A549 (cell line): Measurements from ENCODE around the gene SEC61B. TPM values are rescaled to one million over a fixed set of nuclear protein-coding genes. Genes with fewer than 3 reads are reported as not detected.

Experiments used
- ATAC-seq, 2 experiments: fragments of 200-7000 bp in 1 of 2; fragments of >200 bp in 1 of 2; cut with Nextera tagmentation in 1 of 2; cut with Tn5 transposase in 1 of 2; 3 replicates each; pipeline versions ENCODE4 v1.8.0 to v1.9.1; 2018 to 2020; ENCODE audit warnings: mild to moderate bottlenecking in 1 of 2, moderate library complexity in 1 of 2
- CTCF ChIA-PET: fragments of 300-600 bp; sonication (Branson Sonifier 250); formaldehyde crosslinking; extraction: SDS; loops from one replicate; lab custom pipeline; 2021; ENCODE audit warnings: antibody characterized with exemption, inconsistent platforms; lab: Yijun Ruan, JAX
- POLR2A ChIA-PET: fragments of 350-600 bp; formaldehyde crosslinking; extraction: SDS; loops from one replicate; lab custom pipeline; 2021; ENCODE audit warnings: antibody characterized with exemption, inconsistent platforms; lab: Yijun Ruan, JAX
- DNase-seq, 2 experiments: peaks; one replicate each; pipeline versions ENCODE4 v3.0.0 to v3.0.0-alpha.2; 2011 to 2016; ENCODE audit warnings: low read depth in 1 of 2, low spot score in 1 of 2
- FAIRE-seq: peaks from 2 replicates; lab custom pipeline; 2011; peaks lifted over from hg19 to GRCh38; lab: Jason Lieb, UNC
- H3K27ac ChIP-seq, 2 experiments: fragments of >200 bp; sonication (Bioruptor Twin); formaldehyde crosslinking; 3 replicates each; pipeline ENCODE4 v1.5.1; 2016 to 2017
- H3K4me1 ChIP-seq: fragments of >200 bp; sonication (Bioruptor Twin); formaldehyde crosslinking; 3 replicates; pipeline ENCODE4 v1.6.1; 2016
- H3K4me2 ChIP-seq: fragments of >200 bp; sonication (Bioruptor Twin); formaldehyde crosslinking; 3 replicates; pipeline ENCODE4 v1.6.1; 2016
- H3K4me3 ChIP-seq: fragments of >200 bp; sonication (Bioruptor Twin); formaldehyde crosslinking; 3 replicates; pipeline ENCODE4 v1.5.1; 2016
- H3K9me3 ChIP-seq: fragments of >200 bp; sonication (Bioruptor Twin); formaldehyde crosslinking; 3 replicates; pipeline ENCODE4 v1.6.1; 2016
- ATOH8 ChIP-seq: fragments of 250-450 bp; sonication (Bioruptor Pico); IDR thresholded peaks from 2 replicates; pipeline ENCODE4 v1.5.0; 2020; ENCODE audit warnings: low read depth, mild to moderate bottlenecking, moderate library complexity
- CBX8 ChIP-seq: fragments of 200-600 bp; sonication (generic); IDR thresholded peaks from 2 replicates; pipeline ENCODE4 v1.6.1; 2016
- CTCF ChIP-seq: fragments of >200 bp; sonication (Bioruptor Twin); formaldehyde crosslinking; IDR thresholded peaks from 3 replicates; pipeline ENCODE4 v1.5.1; 2016
- GATA3 ChIP-seq: IDR thresholded peaks from 2 replicates; pipeline ENCODE4 v1.6.1; 2012; ENCODE audit warnings: borderline replicate concordance
- HDAC2 ChIP-seq: fragments of 200-600 bp; sonication (generic); IDR thresholded peaks from 2 replicates; pipeline ENCODE4 v1.6.1; 2016
- HEYL ChIP-seq: fragments of 250-450 bp; sonication (Bioruptor Pico); IDR thresholded peaks from 2 replicates; pipeline ENCODE4 v1.8.0; 2021; ENCODE audit warnings: mild to moderate bottlenecking, moderate library complexity
- HMGXB4 ChIP-seq: fragments of 250-450 bp; sonication (Bioruptor Pico); IDR thresholded peaks from 2 replicates; pipeline ENCODE4 v1.5.0; 2021; ENCODE audit warnings: mild to moderate bottlenecking, moderate library complexity, borderline replicate concordance
- HOXA7 ChIP-seq: fragments of 250-450 bp; sonication (Bioruptor Pico); IDR thresholded peaks from 2 replicates; pipeline ENCODE4 v1.5.0; 2020; ENCODE audit warnings: mild to moderate bottlenecking, moderate library complexity
- HOXB13 ChIP-seq: fragments of 250-450 bp; sonication (Bioruptor Pico); IDR thresholded peaks from 2 replicates; pipeline ENCODE4 v1.5.0; 2020; ENCODE audit warnings: low read depth, mild to moderate bottlenecking, moderate library complexity
- KDM5A ChIP-seq: fragments of 200-600 bp; sonication (generic); IDR thresholded peaks from 2 replicates; pipeline ENCODE4 v1.6.1; 2016; ENCODE audit warnings: antibody characterized with exemption, mild to moderate bottlenecking
- MAFK ChIP-seq: fragments of 450-650 bp; IDR thresholded peaks from 2 replicates; pipeline ENCODE4 v1.6.1; 2014; ENCODE audit not compliant: partially characterized antibody
- MYC ChIP-seq: IDR thresholded peaks from 2 replicates; pipeline ENCODE4 v1.6.1; 2012; ENCODE audit warnings: mild to moderate bottlenecking, inconsistent platforms, low read length, improper control_type of control experiment, borderline replicate concordance
- NPAS2 ChIP-seq: fragments of 250-450 bp; sonication (Bioruptor Pico); IDR thresholded peaks from 2 replicates; pipeline ENCODE4 v1.8.0; 2022; ENCODE audit warnings: mild to moderate bottlenecking, moderate library complexity, borderline replicate concordance
- NR3C1 ChIP-seq: fragments of >200 bp; sonication (Bioruptor Twin); formaldehyde crosslinking; IDR thresholded peaks from 3 replicates; pipeline ENCODE4 v1.6.1; 2017
- RAD21 ChIP-seq, 2 experiments: fragments of >200 bp in 1 of 2; sonication (Bioruptor Twin) in 1 of 2; formaldehyde crosslinking in 1 of 2; IDR thresholded peaks in 1 of 2; conservative IDR thresholded peaks in 1 of 2; 2 replicates in 1 of 2; 3 replicates in 1 of 2; pipeline ENCODE4 v1.6.1; 2012 to 2018; ENCODE audit warnings: inconsistent platforms in 1 of 2
- RCOR1 ChIP-seq: fragments of 150-350 bp; IDR thresholded peaks from 2 replicates; pipeline ENCODE4 v1.6.1; 2014; ENCODE audit warnings: antibody characterized with exemption, low read length, low read depth
- REST ChIP-seq: fragments of 200-600 bp; sonication (generic); IDR thresholded peaks from 2 replicates; pipeline ENCODE4 v1.6.1; 2016; ENCODE audit warnings: antibody characterized with exemption, mild to moderate bottlenecking, moderate library complexity
- RFX5 ChIP-seq: fragments of 450-650 bp; IDR thresholded peaks from 2 replicates; pipeline ENCODE4 v1.7.1; 2014; ENCODE audit warnings: antibody characterized with exemption, mild to moderate bottlenecking, moderate library complexity
- RNF2 ChIP-seq: fragments of 200-600 bp; sonication (generic); IDR thresholded peaks from 2 replicates; pipeline ENCODE4 v1.6.1; 2016; ENCODE audit warnings: low read depth, mild to moderate bottlenecking, antibody characterized with exemption, moderate library complexity, borderline replicate concordance
- SMC3 ChIP-seq: fragments of >200 bp; sonication (Bioruptor Twin); formaldehyde crosslinking; IDR thresholded peaks from 3 replicates; pipeline ENCODE4 v1.6.1; 2018; ENCODE audit warnings: inconsistent platforms
- SREBF2 ChIP-seq: fragments of 450-650 bp; IDR thresholded peaks from 2 replicates; pipeline ENCODE4 v1.6.1; 2014; ENCODE audit warnings: mild to moderate bottlenecking, moderate library complexity
- TP53 ChIP-seq: fragments of 250-450 bp; sonication (Bioruptor Pico); IDR thresholded peaks from 2 replicates; pipeline ENCODE4 v1.5.0; 2021; ENCODE audit warnings: mild to moderate bottlenecking, moderate library complexity
- ZFP36 ChIP-seq: fragments of 450-650 bp; IDR thresholded peaks from 2 replicates; pipeline ENCODE4 v1.6.1; 2014; ENCODE audit warnings: borderline replicate concordance; ENCODE audit not compliant: partially characterized antibody
- WGBS: methylation state at CpG from one replicate; pipeline ENCODE4 v1.1.6; 2017; ENCODE audit errors: missing lambda C conversion rate; 5-methylcytosine and 5-hydroxymethylcytosine counted together
- polyA plus RNA-seq, 4 experiments: library from polyadenylated mRNA; depleted of rRNA in 3 of 4; stranded (reverse); fragments of >200 nt; fragmentation: RNase III in 1 of 4; extraction: RNeasy Plus Mini Kit Qiagen cat#74134 plus additional on column Dnase treatment in 1 of 4; gene quantifications; 2 replicates in 3 of 4; 3 replicates in 1 of 4; pipeline ENCODE4 v1.2.3, GENCODE V29; 2011 to 2017

The SEC61B gene
- polyA plus RNA-seq, 2 of the 4 experiments (the other 2 are of a cell fraction), result 194 to 275 TPM

GRCh38 chr9:99230206-99230605 is 8.1 kb downstream of the SEC61B start:
- ChIA-PET POLR2A (no interaction called here), CTCF (no interaction called here)
- H3K4me2 ChIP-seq, result no peak overlapping the region
- FAIRE-seq (no peak), DNase-seq (no peak), ATAC-seq (no peak)
- no peak for TF ChIP-seq TP53 (CRISPR knock-in tag)
- H3K4me3 ChIP-seq, result no peak overlapping the region
- WGBS, result 93% methylated on average over 3 of the region's 3 CpGs
- H3K4me1 ChIP-seq, result no peaks in the 10 kb centered on the region
- no peak overlapping the region for H3K27ac ChIP-seq
- H3K9me3 ChIP-seq, result no peaks in the 10 kb centered on the region

GRCh38 chr9:99231711-99232110 is 9.6 kb downstream of the SEC61B start:
- peak; percentile 77 to 84 for ATAC-seq
- Histone ChIP-seq H3K4me2 (no peak overlapping the region), H3K9me3 (no peaks in the 10 kb centered on the region), H3K4me1 (no peaks in the 10 kb centered on the region), H3K27ac (no peak overlapping the region), H3K4me3 (no peak overlapping the region)
- ChIA-PET CTCF (interaction anchor here (0.7 to 1.9 kb wide), 9 partner anchors 9 to 1091 kb away, joined by 3 to 14 read pairs (median 4); partner anchors contain the start of gene SEC61B), POLR2A (interaction anchor here (1.6 kb wide), 1 partner anchor 10 kb away, joined by 8 read pairs; the partner anchor contains the start of genes ALG2 and SEC61B)
- WGBS, result 90% methylated on average over 2 of the region's 2 CpGs
- TF ChIP-seq CTCF (peak; percentile 45), CBX8 (no peak), RAD21 (conservative IDR thresholded peaks at IDR 0.05 in 1 of 2, IDR thresholded peaks at IDR 0.05 in 1 of 2) (peak in 1 of 2 experiments; percentile 27; a peak in 1 of 5 replicates), HEYL (CRISPR knock-in tag) (no peak), SMC3 (peak; percentile 23; the same call in 1 of the 3 replicates), NPAS2 (CRISPR knock-in tag) (no peak)
- DNase-seq, result peak; percentile 7 to 18
- no peak for FAIRE-seq

GRCh38 chr9:99234618-99235017 is 12.5 kb downstream of the SEC61B start:
- FAIRE-seq, result no peak
- POLR2A ChIA-PET, result no interaction called here
- no peak for ATAC-seq

GRCh38 chr9:99235069-99235468 is 13.0 kb downstream of the SEC61B start:
- FAIRE-seq, result no peak
- no peak for ATAC-seq
- CTCF ChIA-PET, result no interaction called here
- TF ChIP-seq ZFP36, result no peak
- no peak for TF ChIP-seq REST
- no peak for TF ChIP-seq ATOH8
- TF ChIP-seq HOXB13, result no peak
- TF ChIP-seq RCOR1, result no peak
- TF ChIP-seq HMGXB4 (CRISPR knock-in tag), result no peak
- TF ChIP-seq CTCF, result no peak
- no peak for TF ChIP-seq HDAC2
- no peak for TF ChIP-seq GATA3
- TF ChIP-seq RNF2, result no peak
- no peak for TF ChIP-seq RFX5

More at GRCh38 chr9:99234618-99235017, 12.5 kb downstream of the SEC61B start:
- TF ChIP-seq MYC, result no peak
- no peak for TF ChIP-seq HOXA7 (CRISPR knock-in tag)
- no peak for TF ChIP-seq MAFK
- no peak for TF ChIP-seq NR3C1
- TF ChIP-seq NPAS2 (CRISPR knock-in tag), result no peak
- TF ChIP-seq KDM5A, result no peak
- no peak for TF ChIP-seq SREBF2
- Histone ChIP-seq H3K27ac (no peak overlapping the region), H3K4me2 (no peak overlapping the region), H3K9me3 (no peaks in the 10 kb centered on the region), H3K4me3 (no peak overlapping the region), H3K4me1 (no peaks in the 10 kb centered on the region)
- DNase-seq, result no peak
- CTCF ChIA-PET, result no interaction called here
- WGBS, result 96% methylated on average over 2 of the region's 2 CpGs

More at GRCh38 chr9:99235069-99235468, 13.0 kb downstream of the SEC61B start:
- no peaks in the 10 kb centered on the region for H3K9me3 ChIP-seq
- no peak overlapping the region for H3K4me2 ChIP-seq
- no peak for DNase-seq
- no peak overlapping the region for H3K27ac ChIP-seq
- H3K4me1 ChIP-seq, result no peaks in the 10 kb centered on the region
- POLR2A ChIA-PET, result no interaction called here
- H3K4me3 ChIP-seq, result no peak overlapping the region
